Activated CD8-positive, alpha-beta memory T cell treated with anti-CD3 and anti-CD28 coated beads, Interleukin-2, amount 50 U/mL, for 48 hours (primary cell): ENCODE data around the gene LAMA5.

ENCODE experiments used
- DNase-seq: peaks from one replicate; pipeline ENCODE4 v3.0.0-alpha.2; 2020

Gene LAMA5

DNA sequence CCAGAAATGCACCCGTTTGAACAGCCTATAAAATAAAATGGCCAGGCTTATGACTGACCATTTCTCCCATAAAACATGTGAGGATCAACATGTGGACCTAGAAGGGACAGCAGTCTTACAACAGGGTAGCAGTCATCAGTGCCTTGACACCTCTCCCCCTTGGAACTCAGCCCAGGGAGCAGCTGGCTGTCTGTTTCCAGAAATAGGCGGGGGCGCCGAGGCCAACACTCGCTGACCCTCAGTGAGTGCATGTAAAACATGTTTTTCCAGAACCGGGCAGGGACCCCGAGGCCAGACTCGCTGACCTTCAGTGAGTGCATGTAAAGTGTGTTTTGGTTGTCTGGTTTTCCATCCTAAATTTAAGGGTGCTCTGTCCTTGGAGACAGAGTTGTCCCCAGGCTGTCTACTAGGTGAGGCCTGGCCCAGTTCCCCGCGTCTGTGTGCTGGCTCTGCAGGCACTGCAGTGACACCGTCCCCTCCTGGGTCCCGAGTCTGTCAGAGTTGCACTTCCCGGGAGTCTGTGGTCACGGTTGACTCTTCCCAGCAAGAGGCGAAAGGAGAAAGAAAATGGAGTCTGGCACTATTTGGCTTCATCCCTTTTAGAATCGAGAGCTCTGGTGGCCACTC lies 84.1 kb downstream of the LAMA5 start:
- no peak for DNase-seq

- DNase-seq: no peak
Measured at GRCh38 chr20:62282103-62282502, 85.0 kb downstream of the LAMA5 start.

GRCh38 chr20:62281161-62281933 lies 85.8 kb downstream of the LAMA5 start:
- no peak for DNase-seq

- no peak for DNase-seq
Measured at GRCh38 chr20:62280303-62280702, 86.8 kb downstream of the LAMA5 start.

DNA sequence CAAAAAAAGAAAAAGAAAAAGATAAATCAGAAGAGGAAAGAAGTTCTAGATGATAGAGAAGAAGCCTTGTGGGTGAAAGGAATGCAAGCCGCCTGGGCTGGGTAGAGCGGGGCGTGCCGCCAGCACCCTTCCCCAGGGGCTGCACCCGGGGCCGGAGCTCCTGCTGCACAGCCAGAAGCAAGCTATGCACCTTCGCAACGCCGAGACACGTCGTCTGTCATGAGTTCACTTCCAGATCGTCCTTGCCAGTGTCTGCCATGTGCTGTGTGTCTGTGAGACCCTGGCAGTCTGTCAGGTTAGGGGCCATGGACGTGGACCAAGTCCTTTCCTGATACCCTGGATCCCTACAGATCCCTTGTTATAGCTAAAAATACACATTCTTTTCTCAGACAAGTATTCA lies 89.9 kb downstream of the LAMA5 start:
- no peak for DNase-seq

- DNase-seq: no peak
Measured at GRCh38 chr20:62276439-62276838, 90.7 kb downstream of the LAMA5 start.

GRCh38 chr20:62275219-62275618 lies 91.9 kb downstream of the LAMA5 start:
- no peak for DNase-seq

DNA sequence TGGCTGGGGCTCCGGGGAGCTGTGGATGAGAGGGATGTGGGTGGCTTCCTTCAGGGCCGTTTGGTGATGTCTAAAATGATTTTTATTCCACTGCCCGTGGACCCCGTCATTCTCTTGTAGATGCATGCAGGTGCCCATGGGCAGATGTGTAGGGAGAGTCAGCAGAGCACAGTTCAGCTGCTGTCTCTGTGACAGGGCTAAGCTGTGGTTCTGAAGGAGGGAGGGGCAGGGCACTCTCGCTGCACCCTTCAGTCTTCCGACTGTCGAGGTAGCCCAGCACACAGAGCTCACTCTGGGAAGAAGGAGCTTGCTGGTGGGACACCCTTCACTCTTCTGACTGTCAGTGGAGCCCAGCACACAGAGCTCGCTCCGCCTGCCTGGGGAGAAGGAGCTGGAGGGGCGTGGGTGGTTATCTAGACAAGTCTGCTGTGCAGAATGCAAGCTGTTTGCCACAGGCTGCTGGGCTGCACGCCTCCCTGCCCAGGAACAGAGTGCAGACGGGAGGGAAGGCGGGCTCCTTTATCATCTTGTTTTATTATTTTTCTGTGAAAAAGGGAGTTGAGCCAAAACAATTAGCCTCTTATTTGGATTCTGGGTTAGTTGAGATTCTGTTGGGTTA lies 92.7 kb downstream of the LAMA5 start:
- no peak for DNase-seq

DNA sequence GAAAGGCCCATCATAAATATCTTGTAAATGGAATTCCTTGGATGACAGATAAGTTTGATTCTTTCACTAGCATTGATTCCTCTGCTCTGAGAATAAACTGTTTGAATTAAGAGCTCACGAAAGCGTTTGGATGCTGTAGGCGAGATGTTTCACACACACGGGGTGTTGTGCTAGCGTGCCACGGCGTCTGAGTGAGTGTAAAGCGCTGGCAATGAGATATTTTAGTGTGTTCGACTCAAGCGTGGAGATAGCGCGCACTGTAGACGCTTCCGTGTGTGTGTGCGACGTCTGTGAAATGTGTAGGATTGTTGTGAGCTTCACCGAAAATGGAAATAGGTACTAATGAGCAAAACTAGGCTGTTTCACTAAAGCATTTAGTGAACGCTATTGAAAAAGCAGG lies 93.7 kb downstream of the LAMA5 start:
- no peak for DNase-seq

DNA sequence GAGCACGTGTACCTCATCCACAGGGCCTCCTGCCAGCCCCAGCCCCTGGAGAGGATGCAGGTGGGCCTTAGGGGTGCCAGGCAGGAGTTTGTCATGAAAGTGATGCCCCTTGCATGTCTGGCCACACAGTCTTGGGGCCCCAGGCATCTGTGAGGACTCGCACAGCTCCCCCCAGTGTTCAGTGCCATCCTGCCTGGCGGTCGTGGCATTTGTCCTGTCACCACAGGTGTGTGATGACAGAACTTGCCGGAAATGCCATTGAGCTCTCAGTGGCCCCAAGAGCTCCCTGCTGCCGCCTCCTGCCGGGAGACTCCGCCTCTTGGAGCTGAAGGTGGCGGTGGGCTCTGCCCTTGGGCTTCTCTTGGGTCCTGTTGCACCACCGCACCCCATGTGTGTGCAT lies 94.9 kb downstream of the LAMA5 start:
- no peak for DNase-seq

- no peak for DNase-seq
Measured at GRCh38 chr20:62269871-62270270, 97.2 kb downstream of the LAMA5 start.

GRCh38 chr20:62269378-62269777 lies 97.7 kb downstream of the LAMA5 start:
- no peak for DNase-seq

GRCh38 chr20:62268228-62268900 lies 98.7 kb downstream of the LAMA5 start:
- no peak for DNase-seq

DNA sequence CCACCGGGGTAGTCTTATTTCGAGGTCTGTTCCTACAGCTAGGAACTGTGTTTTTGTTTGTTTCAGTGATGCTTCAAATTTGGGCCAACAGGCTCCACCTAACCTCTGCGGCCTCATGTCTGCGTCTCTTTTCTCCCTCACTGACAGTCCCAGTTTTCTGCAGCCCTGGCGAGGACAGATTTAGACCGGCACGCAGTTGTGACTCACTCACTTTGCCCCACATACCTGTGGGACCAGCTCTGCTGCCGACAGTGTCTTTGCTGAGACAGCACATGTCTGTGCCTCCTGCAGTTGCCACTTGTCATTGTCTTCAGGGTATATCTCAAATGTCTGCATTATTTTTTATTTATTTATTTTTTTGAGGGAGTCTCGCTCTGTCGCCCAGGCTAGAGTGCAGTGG lies 99.6 kb downstream of the LAMA5 start:
- no peak for DNase-seq

DNA sequence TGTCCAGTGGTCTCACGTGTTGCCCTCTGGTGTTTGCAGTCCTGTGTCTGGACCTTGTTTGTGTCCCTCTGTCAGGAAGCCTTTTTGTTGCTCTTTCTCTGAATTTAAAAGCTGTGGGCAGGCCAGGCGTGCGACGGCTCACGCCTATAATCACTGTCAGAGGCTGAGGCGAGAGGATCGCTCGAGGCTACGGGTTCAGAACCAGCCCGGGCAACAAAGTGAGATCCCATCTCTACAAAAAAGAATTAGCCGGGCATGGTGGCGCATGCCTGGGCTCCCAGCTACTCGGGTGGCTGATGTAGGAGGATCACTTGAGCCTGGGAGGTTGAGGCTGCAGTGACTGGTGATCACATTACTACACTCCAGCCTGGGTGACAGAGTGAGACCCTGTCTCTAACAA lies 100.3 kb downstream of the LAMA5 start:
- no peak for DNase-seq

GRCh38 chr20:62266340-62266739 lies 100.8 kb downstream of the LAMA5 start:
- DNase-seq: no peak

GRCh38 chr20:62265365-62265764 lies 101.7 kb downstream of the LAMA5 start:
- no peak for DNase-seq

DNA sequence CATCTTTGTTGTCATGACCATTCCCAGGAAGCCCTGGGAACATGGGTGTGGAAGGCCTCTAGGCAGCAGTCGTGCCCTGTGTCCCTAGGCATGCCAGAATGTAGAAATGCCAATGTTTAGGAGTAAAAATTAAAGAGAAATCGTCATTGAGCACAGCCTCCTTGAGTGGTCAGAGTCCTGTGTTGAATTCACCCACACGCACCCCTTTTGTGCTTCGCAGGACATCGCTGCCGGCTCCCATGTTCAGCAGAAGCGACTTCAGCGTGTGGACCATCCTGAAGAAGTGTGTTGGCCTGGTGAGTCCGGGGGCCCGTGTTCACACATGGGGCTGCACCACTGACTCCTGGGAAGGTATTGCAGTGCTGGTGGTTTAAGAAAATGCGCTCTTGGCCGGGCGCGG lies 103.7 kb downstream of the LAMA5 start:
- DNase-seq: no peak

GRCh38 chr20:62262064-62262463 lies 105.0 kb downstream of the LAMA5 start:
- DNase-seq: no peak

- no peak for DNase-seq
Measured at GRCh38 chr20:62259294-62259565, 107.9 kb downstream of the LAMA5 start.
